T-helper 9 cell (primary cell): ENCODE data around the gene C2orf81.
A peak's percentile ranks its signal among the peaks of the same experiment; 100 is the strongest.
"Not testable (repeated sequence)": the region's sequence is repeated elsewhere in the genome, so short reads cannot be mapped to it uniquely, and the experiment has no call there.

ENCODE experiments used
- DNase-seq: peaks from one replicate; pipeline ENCODE4 v3.0.0-alpha.2; 2020

The C2orf81 gene

DNA sequence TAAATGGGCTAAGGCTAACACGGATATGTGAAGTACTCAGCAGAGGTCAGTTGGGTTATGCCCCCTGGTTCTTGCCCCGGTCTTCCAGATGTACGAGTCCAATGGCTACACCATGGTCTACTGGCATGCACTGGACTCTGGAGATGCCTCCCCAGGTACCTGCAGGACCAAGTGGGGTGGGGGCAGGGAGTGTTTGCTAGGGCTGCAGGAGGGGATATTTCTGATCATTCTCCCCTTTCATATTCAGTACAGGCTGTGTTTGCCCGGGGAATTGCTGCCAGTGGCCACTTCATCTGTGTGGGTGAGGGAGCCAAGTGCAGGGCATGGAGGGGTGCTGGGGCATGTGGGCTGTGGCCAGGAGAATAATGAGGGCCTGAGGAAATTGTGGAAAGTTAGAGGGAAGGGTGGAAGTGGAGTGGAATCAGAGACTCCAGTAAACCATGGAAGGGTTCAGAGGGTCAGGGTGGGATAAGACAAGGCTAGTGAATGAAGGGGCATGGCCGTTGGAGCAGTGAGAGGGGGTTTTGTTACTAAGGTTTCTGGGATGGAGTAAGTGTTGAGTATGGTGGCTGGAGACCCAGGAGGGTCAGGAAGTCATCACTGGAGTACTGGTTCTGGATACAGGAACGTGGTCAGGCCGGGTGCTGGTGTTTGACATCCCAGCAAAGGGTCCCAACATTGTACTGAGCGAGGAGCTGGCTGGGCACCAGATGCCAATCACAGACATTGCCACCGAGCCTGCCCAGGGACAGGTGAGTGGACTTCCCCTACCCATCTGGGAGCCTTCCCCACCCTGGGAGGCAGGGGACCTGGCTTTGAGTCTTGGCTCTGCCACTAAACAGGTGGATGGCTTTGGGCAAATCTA lies 2.0 kb upstream of the C2orf81 start:
- no peak for DNase-seq

DNA sequence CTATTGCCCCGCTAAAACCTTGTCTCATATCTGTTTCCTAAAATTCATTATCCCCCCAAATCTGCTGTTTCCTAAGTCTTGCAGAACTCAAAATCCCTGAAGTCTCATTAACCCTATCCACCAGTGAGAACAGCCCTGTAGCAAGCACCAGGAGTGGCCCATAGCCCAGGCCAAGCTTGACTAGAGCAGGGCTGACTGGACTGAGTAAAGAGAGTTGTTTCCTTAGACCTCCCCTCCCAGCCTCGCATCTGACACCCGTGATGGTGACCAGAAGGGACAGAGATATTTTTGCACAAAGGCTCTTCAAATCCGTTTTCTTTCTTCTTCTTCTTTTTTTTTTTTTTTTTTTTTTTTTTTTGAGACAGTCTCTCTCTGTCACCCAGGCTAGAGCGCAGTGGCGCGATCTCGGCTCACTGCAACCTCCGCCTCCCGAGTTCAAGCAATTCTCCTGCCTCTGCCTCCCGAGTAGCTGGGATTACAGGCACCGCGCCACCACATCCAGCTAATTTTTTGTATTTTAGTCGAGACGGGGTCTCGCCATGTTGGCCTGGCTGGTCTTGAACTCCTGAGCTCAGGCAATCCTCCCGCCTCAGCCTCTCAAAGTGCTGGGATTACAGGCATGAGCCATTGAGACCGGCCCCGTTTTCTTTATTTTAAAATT lies 846 bp downstream of the C2orf81 start:
- not testable (repeated sequence) for DNase-seq

DNA sequence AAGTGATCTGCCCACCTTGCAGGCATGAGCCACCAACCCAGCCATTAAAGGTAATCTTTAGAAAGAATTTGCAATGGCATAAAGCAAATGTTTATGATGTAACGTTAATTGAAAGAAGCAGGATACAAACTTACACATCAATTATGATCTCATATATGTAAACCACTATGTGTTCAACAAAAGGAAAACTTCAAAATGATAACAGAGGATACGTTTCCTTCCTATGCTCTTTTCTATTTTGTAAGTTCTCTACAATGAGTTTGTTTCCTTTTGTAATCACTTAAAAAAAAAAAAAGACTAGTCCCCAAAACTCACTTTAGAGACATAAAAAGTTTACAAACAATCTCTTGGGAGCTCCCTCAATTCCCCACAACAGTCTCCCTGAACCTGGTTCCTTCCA lies 1.4 kb downstream of the C2orf81 start:
- DNase-seq, result no peak

DNA sequence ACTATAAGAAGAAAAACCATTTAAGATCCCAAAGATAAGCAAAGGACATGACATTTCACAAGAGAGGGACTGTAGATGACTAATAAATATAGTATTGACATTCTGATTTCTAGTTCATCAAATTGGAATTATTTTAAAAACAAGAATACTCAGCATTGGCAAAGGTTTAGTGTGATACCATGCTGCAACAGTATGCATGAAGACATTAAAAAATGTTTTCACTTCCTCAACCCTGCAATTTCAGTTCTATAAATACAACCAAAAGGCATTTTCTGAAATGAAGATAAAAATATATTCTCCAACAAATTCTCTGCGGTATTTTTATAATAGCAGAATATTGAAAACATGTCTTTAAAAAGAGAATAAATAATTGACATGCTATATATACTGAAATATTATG lies 2.1 kb downstream of the C2orf81 start:
- no peak for DNase-seq

DNA sequence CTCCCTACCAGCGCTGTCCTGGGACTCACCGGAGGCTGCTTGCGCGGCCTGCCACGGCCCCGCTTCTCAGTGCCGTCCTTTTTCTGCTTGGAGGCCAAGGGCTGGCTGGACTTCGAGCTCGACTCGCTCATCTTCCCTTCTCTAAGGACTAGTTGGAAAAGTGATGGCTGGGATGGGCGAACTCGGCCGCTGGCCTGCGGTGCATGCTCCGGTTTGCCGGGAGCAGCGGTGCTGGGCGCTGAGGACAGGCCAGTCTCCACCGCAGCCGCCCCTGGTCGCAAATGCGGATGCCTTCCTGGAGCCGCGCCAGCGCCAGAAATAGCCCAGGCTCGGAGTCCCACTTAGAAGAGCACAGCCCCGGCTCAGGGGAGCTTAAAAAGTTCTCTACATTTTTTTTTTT lies 3.1 kb downstream of the C2orf81 start:
- DNase-seq, result no peak

DNA sequence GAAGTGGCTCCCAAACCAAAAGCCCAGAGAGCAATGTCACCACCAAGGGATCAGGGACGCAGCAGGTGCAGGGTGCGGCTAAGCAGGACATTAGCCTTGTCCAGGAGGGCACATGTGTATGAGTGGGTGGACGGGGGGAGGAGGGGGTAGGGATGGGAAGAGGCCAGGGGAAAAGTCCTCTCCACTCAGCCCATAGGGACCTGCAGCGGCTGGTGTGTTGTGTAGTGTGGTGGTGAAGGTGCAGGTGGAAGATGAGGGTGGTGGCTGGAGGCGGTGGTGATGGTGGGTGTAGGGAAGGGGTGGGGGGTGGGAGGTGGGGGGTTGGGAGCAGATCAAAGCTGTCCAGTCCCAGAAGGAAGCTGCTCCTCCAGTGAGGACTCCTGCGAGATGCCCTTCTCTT lies 3.7 kb downstream of the C2orf81 start:
- DNase-seq, result no peak

DNA sequence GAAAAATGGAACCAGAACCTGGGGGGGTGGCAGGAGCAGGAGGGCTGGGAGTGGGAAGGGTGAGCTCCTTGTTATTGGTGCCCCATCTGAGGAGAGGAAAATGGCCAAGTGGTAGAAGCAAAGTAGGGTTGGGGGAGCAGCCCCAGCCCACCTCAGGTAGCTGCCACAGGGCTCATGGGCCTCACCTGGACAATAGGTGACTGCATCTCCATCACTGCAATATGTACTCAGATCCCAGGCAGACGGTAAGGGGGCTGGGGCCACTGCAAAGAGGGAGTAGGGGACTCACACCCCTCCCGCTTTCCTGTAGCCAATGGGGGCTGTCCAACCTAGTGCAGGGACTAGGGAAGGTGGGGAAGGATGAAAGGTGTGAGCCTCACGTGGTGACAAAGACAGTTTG lies 4.2 kb downstream of the C2orf81 start:
- no peak for DNase-seq

DNA sequence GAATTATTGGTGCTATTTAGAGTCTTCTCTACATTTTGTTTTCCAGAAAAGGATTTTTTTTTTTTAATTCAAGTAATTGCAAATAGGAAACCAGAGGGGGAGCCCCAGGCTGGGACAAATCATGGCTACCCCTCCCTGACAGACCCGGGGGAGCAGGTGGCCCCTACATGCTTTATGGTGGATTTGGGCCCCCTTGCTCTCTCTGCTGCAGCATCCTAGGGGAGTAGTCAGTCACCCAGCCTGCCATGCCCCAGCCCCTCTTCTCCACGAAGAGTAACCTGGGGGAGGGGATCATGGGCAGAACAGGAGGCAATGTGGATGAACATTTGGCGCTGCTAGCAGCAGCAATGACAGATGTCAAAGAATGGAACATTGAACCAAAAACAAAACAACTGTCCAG lies 4.6 kb downstream of the C2orf81 start:
- no peak for DNase-seq

DNA sequence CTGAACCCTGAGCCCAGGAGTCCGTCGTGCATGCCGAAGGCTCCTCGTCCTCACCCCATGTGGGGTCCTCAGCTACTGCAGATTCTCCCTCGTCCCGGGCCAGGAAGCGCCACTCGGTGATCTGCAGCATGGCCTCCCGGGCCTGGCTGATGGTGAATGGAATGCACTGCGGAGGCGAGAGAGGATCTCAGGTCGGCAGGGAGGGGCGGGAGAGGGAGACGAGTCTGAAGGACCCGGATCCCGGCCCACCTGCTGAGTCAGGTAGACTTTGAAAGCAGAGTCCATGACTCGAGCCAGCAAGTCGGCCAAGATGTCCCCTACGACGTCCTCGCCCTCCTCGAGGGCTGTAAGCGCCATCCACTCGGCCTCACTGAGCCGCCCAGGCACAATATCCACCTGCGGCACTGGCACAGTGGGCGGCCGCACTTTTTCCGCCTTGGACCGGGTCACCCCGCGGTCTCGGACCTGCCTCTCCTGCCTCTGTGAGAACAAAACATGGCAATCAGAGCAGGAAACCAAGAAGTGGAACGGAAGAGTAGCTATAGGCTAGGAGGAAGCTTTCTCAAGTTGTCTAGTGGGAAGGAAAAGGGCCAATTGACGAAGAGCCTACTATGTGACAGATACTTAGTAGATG lies 5.5 kb downstream of the C2orf81 start:
- no peak for DNase-seq

DNA sequence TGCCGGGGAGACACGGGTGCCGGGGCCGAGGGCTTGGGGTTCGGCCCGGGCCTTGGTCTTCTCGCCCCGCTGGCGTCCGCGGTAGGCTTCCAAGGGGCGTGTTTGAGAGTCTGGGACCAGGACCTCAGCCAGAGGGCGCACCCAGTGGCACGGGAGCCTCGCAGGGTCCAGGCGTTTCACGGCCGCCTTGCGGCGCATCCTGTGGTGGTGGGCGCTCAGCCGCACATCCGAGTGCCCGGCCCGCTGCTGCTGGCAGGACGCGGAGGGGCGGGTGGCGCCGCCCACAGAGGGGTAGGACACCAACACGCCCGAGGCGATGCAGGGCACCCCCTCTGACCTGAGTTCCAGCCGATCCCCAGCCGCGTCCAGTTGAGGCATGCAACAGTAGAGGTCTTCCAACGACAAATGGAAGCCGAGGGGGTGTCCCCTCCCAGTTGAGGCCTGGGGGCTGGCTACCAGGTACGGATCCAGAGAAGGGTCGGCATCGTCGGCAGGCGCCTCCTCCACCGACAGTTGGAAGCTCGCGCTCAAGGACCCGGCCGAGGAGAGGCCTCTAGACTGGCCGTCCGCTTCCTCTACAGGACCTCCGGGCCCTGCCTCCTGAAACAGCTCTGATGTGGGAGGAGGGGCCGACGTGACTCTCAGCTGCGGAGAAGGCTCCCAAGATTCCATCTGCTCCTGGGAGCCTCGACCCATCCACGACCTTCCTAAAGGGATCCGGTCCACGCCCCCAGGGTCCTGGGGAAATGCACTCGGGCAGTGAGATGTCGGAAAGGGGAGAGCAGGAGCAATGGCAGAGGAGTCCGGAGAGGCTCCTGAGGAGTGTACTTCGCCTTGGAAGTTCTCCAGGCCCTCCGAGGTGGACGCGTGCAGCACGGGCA lies 6.3 kb downstream of the C2orf81 start:
- no peak for DNase-seq

DNA sequence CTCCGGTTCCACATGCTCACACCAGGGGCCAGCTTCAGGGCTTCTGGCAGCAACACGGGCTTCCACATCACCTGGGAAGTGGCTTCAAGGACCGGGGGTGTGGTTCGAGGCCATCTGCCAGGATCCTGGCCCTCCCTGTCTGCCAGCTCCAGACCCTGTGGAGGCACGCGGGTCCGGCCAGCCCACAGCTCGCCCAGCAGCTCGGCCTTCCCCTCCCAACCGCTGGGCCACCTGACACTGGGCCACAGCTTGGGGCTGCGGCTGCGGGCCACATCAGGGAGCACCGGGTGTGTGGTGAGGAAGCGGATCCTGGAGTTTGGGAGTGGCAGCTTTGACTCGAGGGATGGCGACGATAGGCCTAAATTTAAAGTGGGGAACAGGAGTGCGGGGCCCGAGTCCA lies 7.0 kb downstream of the C2orf81 start:
- no peak for DNase-seq

DNA sequence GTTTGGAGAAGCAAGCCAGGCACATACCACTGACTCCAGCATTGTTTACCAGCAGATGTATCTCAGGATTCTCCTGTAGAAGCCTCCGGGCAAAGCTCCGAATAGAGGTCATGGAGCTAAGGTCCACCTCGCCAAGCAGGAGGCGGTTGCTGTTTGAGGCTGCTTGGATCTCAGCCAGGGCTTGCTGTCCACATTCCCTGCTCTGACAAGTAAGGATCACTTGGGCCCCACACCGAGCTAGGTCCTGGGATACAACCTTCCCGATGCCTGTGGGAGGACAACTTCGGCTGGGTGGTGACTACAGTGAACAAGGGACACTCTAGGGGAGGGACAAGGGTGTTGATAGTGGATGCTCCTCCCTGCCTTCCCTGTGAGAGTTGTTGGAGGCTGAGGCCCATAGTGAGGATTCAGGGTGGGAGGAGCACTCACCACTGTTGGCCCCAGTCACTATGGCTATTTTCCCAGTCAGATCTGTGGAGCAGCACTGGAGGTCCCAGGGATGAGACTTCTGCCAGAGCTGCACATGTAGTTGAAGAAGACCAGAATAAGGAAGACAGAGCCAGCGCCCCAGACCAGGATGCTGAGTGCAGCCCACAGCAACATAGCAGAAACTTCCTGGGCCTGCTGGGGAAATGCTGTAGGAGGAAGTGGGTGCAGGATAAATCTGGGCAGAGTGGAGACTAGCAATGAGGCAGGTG lies 8.3 kb downstream of the C2orf81 start:
- no peak for DNase-seq

DNA sequence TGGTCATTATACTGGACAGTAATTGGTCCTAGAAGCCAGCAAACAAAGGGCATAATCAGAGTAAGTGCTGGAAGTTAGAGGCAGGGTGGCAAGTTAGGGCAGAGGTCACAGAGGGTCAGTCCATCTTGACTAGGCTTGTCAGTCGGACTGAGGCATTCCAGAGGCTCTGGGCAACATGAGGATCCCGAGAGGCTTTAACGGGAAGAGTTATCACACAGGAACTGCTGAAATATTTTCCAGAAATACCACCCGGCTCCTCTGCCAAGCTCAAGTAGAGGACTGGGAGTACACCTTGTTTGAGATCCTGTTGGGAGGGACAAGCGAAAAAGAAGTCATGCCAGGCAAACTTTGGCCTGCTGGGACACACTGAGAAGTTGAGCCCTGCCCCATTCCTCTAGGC lies 13.7 kb downstream of the C2orf81 start:
- DNase-seq, result no peak

DNA sequence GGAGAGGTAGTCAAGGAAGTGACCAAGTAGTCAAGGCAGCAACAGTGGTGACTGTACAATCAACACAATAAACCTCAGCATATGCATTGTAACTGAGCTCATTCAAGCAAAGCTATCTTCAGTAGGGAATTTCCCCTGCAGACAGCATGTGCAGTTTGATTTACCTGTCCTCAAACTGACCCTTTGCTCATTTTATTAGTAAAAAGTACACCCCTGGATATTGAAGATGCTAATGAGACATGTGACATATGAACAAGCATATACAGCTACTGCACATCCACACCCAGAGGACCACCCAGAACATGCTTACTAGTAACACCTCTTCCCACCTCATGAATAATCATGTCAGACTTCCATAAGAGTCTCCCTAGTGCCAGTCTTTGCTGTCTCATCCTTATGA lies 15.4 kb downstream of the C2orf81 start:
- no peak for DNase-seq

DNA sequence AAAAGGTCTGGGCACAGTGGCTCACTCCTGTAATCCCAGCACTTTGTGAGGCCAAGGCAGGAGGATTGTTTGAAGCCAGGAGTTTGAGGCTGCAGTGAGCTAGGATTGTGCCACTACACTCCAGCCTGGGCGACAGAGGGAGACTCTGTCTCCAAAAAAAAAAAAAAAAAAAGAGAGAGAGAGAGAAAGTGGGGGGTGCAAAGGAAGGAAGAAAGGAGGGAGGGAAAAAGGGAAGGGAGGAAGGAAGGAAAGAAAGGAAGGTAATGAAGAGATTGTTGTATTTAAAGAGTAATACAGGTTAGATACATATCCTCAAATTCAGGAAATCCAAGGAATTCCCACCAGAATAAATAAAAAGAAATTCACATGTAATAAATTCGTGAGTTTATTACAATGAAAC lies 19.5 kb downstream of the C2orf81 start:
- DNase-seq, result no peak

DNA sequence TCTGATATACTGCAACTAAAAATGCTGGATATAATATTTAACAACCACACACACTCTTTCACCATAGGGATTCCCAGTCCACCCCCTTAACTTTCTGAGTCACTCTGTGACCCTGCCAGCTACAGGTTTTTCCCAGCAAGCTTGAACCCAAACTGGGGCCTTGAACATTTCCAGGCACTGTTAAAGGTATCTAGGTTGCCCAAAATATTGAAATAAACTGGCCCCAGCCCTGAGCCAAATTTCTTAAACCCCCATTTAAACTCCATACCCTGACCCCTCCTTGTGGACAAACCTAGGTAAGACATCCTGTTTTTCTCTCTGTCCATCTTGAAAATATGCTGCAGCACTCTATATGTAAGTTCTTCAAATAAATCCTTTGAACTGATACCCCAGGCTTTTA lies 21.6 kb downstream of the C2orf81 start:
- DNase-seq, result no peak

DNA sequence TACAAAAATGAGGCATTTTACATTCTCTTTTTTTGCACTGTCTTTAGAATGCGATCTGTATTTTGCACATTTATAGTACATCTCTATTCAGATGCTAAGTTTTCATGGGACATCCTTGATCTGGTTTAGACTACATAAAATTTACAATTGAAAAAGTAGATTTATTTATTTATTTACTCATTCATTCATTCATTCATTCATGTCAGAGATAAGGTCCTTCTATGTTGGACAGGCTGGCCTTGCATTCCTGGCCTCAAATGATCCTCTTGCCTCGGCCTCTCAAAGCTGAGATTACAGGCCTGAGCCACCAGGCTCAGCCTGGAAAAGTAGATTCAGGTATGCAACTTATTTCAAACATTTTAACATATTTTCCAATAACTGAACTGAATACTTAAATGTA lies 25.3 kb downstream of the C2orf81 start:
- DNase-seq, result no peak

DNA sequence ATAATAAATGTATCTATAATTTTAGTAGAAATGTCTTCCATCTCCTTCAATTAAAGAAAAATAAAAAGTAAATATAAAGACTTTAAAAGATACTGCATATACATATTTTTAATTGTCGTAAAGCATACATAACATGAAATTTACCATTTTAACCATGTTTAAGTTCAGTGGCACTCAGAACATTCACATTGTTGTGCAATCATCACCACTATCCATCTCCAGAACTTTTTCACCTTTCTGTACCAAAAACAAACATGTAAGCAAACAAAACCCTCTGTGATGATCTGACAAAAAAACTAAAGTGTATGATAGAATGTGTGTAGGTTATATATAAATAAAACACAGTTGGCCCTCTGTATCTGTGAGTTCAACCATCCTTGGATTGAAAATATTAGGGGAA lies 27.9 kb downstream of the C2orf81 start:
- no peak for DNase-seq

DNA sequence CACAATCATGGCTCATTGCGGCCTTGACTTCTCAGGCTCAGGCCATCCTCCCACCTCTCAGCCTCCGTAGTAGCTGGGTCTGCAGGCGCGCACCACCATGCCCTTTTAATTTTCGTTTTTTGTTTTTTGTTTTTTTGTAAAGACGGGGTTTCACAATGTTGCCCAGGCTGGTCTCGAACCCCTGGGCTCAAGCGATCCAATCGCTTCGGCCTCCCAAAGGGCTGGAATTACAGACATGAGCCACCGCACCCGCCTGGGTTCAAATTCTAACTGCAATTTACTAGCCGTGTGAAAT lies 29.0 kb downstream of the C2orf81 start:
- DNase-seq, result no peak

DNA sequence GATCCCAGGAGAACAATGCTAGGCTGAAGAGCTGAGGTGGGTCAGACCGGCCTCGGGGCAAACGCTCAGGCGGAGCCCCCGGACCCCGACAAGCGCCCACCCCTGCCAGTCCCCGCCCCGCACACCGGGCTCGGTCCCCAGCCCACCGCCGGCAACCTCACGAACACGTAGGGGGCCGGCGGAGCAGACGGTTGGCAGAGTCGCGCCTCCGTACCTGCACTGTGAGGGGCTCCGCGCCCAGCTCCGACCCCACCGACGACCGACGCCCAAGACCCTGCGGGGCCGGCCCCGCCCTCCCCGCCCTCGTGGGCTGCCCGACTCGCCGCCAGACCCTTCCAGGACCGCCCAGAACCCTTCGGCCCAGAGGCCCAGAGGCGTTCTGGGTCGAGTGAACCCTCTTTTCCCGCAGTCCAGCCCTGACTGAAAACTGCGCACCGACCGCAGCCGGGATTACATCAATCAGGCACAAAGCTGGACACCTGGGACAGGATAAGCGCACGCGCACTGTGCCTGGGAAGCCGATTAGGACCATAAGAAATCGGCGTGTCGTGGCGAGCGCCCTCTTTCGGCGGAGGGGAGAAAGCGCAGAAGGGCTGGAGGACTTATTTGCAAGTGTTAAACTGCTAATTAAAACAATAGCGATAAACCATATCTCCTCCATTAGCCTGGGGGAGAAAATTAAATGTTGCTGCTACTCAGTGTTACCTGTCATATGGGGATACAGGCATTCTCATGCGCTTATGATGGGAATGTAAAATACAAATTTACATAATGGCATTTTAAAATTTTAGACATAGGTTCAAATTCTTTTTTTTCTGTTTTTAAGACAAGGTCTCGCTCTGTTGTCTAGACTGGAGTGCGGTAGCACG lies 29.6 kb downstream of the C2orf81 start:
- DNase-seq, result peak; percentile 98

DNA sequence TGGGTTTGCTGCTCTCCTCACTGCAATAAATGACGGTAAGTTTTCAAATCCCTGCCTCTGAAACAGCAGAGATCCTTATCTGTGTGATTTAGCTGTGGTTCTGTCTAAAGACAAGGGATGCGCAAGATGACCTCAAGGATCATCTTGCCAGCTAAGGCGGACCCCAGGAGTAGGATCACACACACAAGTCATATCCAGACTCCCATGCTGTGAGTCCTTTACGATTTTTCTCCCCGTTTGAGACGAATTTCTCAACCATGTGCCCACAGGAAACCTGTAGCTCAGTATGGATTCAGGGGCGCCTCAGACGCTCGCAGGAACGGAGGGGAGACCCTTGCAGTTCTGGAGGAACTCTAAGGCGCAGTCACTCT lies 30.2 kb downstream of the C2orf81 start:
- DNase-seq, result no peak

DNA sequence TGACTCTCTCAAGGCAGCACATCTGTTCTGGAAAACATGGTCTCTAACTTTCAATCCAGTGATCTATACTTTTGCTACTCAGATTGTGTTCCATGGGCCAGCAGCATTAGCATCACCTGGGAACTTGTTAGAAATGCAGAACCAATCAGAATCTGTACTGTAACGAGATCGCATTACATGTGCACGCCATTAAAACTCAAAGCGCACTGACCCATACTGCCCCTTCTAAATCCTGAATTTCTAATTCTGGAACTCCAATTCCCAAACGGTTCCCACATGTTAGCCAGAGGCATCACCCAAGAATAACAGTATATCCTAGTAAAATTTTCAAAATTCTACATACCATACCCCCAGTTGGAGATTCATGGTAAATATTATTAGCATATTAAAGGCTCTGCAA lies 30.8 kb downstream of the C2orf81 start:
- DNase-seq, result no peak
